GM12878 (cell line): Measurements from ENCODE around the gene SLC39A13. TPM values are rescaled to one million over a fixed set of nuclear protein-coding genes. Genes with fewer than 3 reads are reported as not detected.

Experiments used
- ATAC-seq: fragments of 200-7000 bp; cut with Tn5 transposase; 3 replicates; pipeline ENCODE4 v1.9.1; 2020; ENCODE audit warnings: mild to moderate bottlenecking, moderate library complexity
- BruUV-seq: library from RNA; stranded (reverse); fragments of 400-500 nt; replicated peaks from 2 replicates; lab custom pipeline; 2021; lab: Mats Ljungman, UMichigan
- CTCF ChIA-PET: fragments of 300-600 bp; sonication (Branson Sonifier 250); formaldehyde crosslinking; extraction: SDS; loops from one replicate; lab custom pipeline; 2021; ENCODE audit warnings: inconsistent platforms; lab: Yijun Ruan, JAX
- POLR2A ChIA-PET: fragments of 350-600 bp; formaldehyde crosslinking; extraction: SDS; loops from one replicate; lab custom pipeline; 2021; ENCODE audit warnings: inconsistent platforms; lab: Charles Lee
- RAD21 ChIA-PET: fragments of 300-600 bp; sonication (Branson Sonifier 250); formaldehyde crosslinking; loops from one replicate; lab custom pipeline; 2023; ENCODE audit warnings: antibody characterized with exemption; ENCODE audit not compliant: unreplicated experiment; lab: Charles Lee
- SMC1A ChIA-PET: fragments of 300-600 bp; sonication (Branson Sonifier 250); formaldehyde crosslinking; loops from one replicate; lab custom pipeline; 2023; ENCODE audit not compliant: unreplicated experiment, uncharacterized antibody; lab: Charles Lee
- DNase-seq: peaks from one replicate; pipeline ENCODE4 v3.0.0-alpha.2; 2011; ENCODE audit warnings: low read depth, low spot score
- FAIRE-seq: peaks from 3 replicates; lab custom pipeline; 2011; peaks lifted over from hg19 to GRCh38; lab: Jason Lieb, UNC
- H2AFZ ChIP-seq: 2 replicates; pipeline ENCODE4 v1.6.0; 2011; ENCODE audit warnings: low read depth, low read length, control low read depth; ENCODE audit not compliant: control insufficient read depth
- H3K27ac ChIP-seq: 2 replicates; pipeline ENCODE4 v1.5.1; 2011; ENCODE audit warnings: control low read depth; ENCODE audit not compliant: control insufficient read depth, insufficient read depth
- H3K27me3 ChIP-seq, 2 experiments: replicated peaks in 1 of 2; 2 replicates each; pipeline versions ENCODE4 v1.6.0 to v1.6.1; 2011; ENCODE audit warnings: low read length in 1 of 2; ENCODE audit not compliant: control insufficient read depth in 2 of 2, insufficient read depth in 2 of 2
- H3K36me3 ChIP-seq, 2 experiments: 2 replicates each; pipeline ENCODE4 v1.5.1; 2011; ENCODE audit warnings: low read length in 1 of 2; ENCODE audit not compliant: control insufficient read depth in 2 of 2, insufficient read depth in 2 of 2
- H3K4me1 ChIP-seq: 2 replicates; pipeline ENCODE4 v1.6.1; 2011; ENCODE audit warnings: mild to moderate bottlenecking, low read length, moderate library complexity, mixed read lengths; ENCODE audit not compliant: control insufficient read depth, insufficient read depth
- H3K4me2 ChIP-seq: 2 replicates; pipeline ENCODE4 v1.6.0; 2011; ENCODE audit warnings: control low read depth; ENCODE audit not compliant: control insufficient read depth, insufficient read depth
- H3K4me3 ChIP-seq: fragments of 200-600 bp; sonication (generic); 2 replicates; pipeline ENCODE4 v1.5.1; 2016
- H3K79me2 ChIP-seq: 2 replicates; pipeline ENCODE4 v1.6.0; 2011; ENCODE audit warnings: low read length; ENCODE audit not compliant: control insufficient read depth, insufficient read depth
- H3K9ac ChIP-seq: 2 replicates; pipeline ENCODE4 v1.8.0; 2011; ENCODE audit warnings: low read length, control low read depth, mixed read lengths; ENCODE audit not compliant: control insufficient read depth, insufficient read depth
- H3K9me3 ChIP-seq: replicated peaks from 3 replicates; pipeline ENCODE4 v1.5.1; 2011; ENCODE audit warnings: mild to moderate bottlenecking, low read length; ENCODE audit not compliant: control insufficient read depth, insufficient read depth
- H4K20me1 ChIP-seq: 2 replicates; pipeline ENCODE4 v1.6.0; 2011; ENCODE audit not compliant: control insufficient read depth, insufficient read depth
- BCL11A ChIP-seq: IDR thresholded peaks from 2 replicates; pipeline ENCODE4 v1.6.1; 2011; ENCODE audit warnings: low read depth, low read length
- CBX3 ChIP-seq: fragments of 200-600 bp; sonication (generic); IDR thresholded peaks from 2 replicates; pipeline ENCODE4 v1.6.1; 2016; ENCODE audit warnings: low read depth, borderline replicate concordance
- ESRRA ChIP-seq: IDR thresholded peaks from 2 replicates; pipeline ENCODE4 v1.6.1; 2012; ENCODE audit warnings: mild to moderate bottlenecking, low read length, improper control_type of control experiment
- FOXM1 ChIP-seq: IDR thresholded peaks from 2 replicates; pipeline ENCODE4 v1.6.1; 2012; ENCODE audit warnings: low read depth, mild to moderate bottlenecking, inconsistent platforms, low read length, moderate library complexity
- KAT2A ChIP-seq: conservative IDR thresholded peaks from 2 replicates; pipeline ENCODE4 v1.6.1; 2011; ENCODE audit warnings: low read depth, low read length; ENCODE audit not compliant: control insufficient read depth
- LARP7 ChIP-seq: fragments of 450-650 bp; IDR thresholded peaks from 2 replicates; pipeline ENCODE4 v1.6.1; 2017; ENCODE audit warnings: mild to moderate bottlenecking
- MTA2 ChIP-seq: fragments of 450-650 bp; IDR thresholded peaks from 2 replicates; pipeline ENCODE4 v1.6.1; 2016; ENCODE audit warnings: low read depth, mild to moderate bottlenecking, moderate library complexity
- NFXL1 ChIP-seq: fragments of 450-650 bp; IDR thresholded peaks from 2 replicates; pipeline ENCODE4 v1.6.1; 2017; ENCODE audit warnings: antibody characterized with exemption, mild to moderate bottlenecking, borderline replicate concordance
- RCOR1 ChIP-seq: conservative IDR thresholded peaks from 2 replicates; pipeline ENCODE4 v1.6.1; 2012; ENCODE audit warnings: low read depth, low read length, improper control_type of control experiment
- RELA ChIP-seq: fragments of 450-650 bp; IDR thresholded peaks from 2 replicates; pipeline ENCODE4 v1.8.0; 2014; ENCODE audit warnings: borderline replicate concordance; ENCODE audit not compliant: partially characterized antibody
- RFX5 ChIP-seq: IDR thresholded peaks from 2 replicates; pipeline ENCODE4 v1.6.1; 2011; ENCODE audit warnings: low read depth, low read length, improper control_type of control experiment
- RUNX3 ChIP-seq: IDR thresholded peaks from 2 replicates; pipeline ENCODE4 v1.6.1; 2012; ENCODE audit warnings: low read length, inconsistent platforms
- SREBF1 ChIP-seq: IDR thresholded peaks from 2 replicates; pipeline ENCODE4 v1.6.1; 2012; ENCODE audit warnings: mild to moderate bottlenecking, low read length
- SREBF2 ChIP-seq: IDR thresholded peaks from 2 replicates; pipeline ENCODE4 v1.6.1; 2012; ENCODE audit warnings: mild to moderate bottlenecking, low read length
- STAT1 ChIP-seq: fragments of 450-650 bp; conservative IDR thresholded peaks from 2 replicates; pipeline ENCODE4 v1.6.1; 2014; ENCODE audit warnings: antibody characterized with exemption, mild to moderate bottlenecking
- TAF1 ChIP-seq: IDR thresholded peaks from 2 replicates; pipeline ENCODE4 v1.6.1; 2011; ENCODE audit warnings: mild to moderate bottlenecking, low read depth, low read length, borderline replicate concordance
- TCF7 ChIP-seq: IDR thresholded peaks from 2 replicates; pipeline ENCODE4 v1.6.1; 2014; ENCODE audit warnings: antibody characterized with exemption, borderline replicate concordance
- ZNF592 ChIP-seq: fragments of 450-650 bp; IDR thresholded peaks from 2 replicates; pipeline ENCODE4 v1.6.1; 2017; ENCODE audit warnings: mild to moderate bottlenecking, moderate library complexity
- WGBS: methylation state at CpG from one replicate; pipeline ENCODE4 v1.1.6; 2016; ENCODE audit warnings: low lambda C conversion rate; ENCODE audit not compliant: insufficient replicate concordance, insufficient coverage; ENCODE audit errors: missing lambda C conversion rate; 5-methylcytosine and 5-hydroxymethylcytosine counted together
- in situ Hi-C: fragments of 300-500 bp; cut with MboI; formaldehyde crosslinking; loops from 9 replicates; pipeline ENCODE4 v1.14.3; 2018; ENCODE audit warnings: mixed read lengths
- intact Hi-C: fragments of 100-400 bp; cut with micrococcal nuclease; formaldehyde crosslinking; loops from one replicate; pipeline ENCODE4 v1.14.2; 2022; ENCODE audit not compliant: unreplicated experiment
- polyA plus RNA-seq, 11 experiments: library from polyadenylated mRNA; depleted of rRNA in 4 of 11; unstranded in 6 of 11; stranded (reverse) in 5 of 11; fragments of >200 nt; fragmentation: Nextera tagmentation in 4 of 11; fragmentation: Illumina TruSeq in 1 of 11; extraction: Ambion mirVana in 4 of 11; extraction: Trizol in 1 of 11; gene quantifications; 1 replicate in 1 of 11; 2 replicates in 10 of 11; pipeline versions ENCODE4 v1.2.1 to v1.2.3, GENCODE V29; 2011 to 2016; ENCODE audit warnings: inconsistent platforms in 2 of 11, missing spikeins in 2 of 11, low read depth in 1 of 11
- total RNA-seq, 4 experiments: library from RNA; depleted of rRNA in 3 of 4; stranded (reverse); fragments of >200 nt in 3 of 4; fragmentation: Illumina TruSeq in 1 of 4; extraction: Trizol in 1 of 4; gene quantifications; 2 replicates each; pipeline versions ENCODE4 v1.2.1 to v1.2.3, GENCODE V29; 2013 to 2021

The SLC39A13 gene
- total and polyA plus RNA-seq, 10 of the 15 experiments (the other 5 are each of a cell fraction or from before 2014, with no cell fraction given), result 0.23 to 19.8 (median 6.3) TPM

GRCh38 chr11:47375546-47376085 lies 32.8 kb upstream of the SLC39A13 start:
- in situ Hi-C loops (no loop called here), intact Hi-C loops (loop anchor here (5.0 to 10.0 kb wide), 3 partner anchors 77 to 479 kb away; partner anchors contain the start of gene FNBP4)
- POLR2A ChIA-PET, result interaction anchor here (3.7 to 4.9 kb wide), 2 partner anchors 24 to 32 kb away, joined by 13 to 57 read pairs; partner anchors contain the start of gene SLC39A13
- TF ChIP-seq TAF1, result no peak
- TF ChIP-seq RFX5, result no peak
- TF ChIP-seq BCL11A, result no peak
- no peak for TF ChIP-seq LARP7
- TF ChIP-seq RELA, result no peak
- TF ChIP-seq SREBF2, result no peak
- no peak for TF ChIP-seq RUNX3
- TF ChIP-seq CBX3, result no peak
- no peak for TF ChIP-seq KAT2A
- TF ChIP-seq NFXL1, result no peak
- TF ChIP-seq ESRRA, result no peak
- TF ChIP-seq SREBF1, result no peak
- TF ChIP-seq FOXM1, result no peak
- no peak for TF ChIP-seq STAT1
- TF ChIP-seq TCF7, result no peak
- TF ChIP-seq MTA2, result no peak
- no peak for TF ChIP-seq RCOR1
- TF ChIP-seq ZNF592, result no peak
- RAD21 ChIA-PET, result interaction anchor here (1.8 to 2.8 kb wide), 3 partner anchors 16 to 36 kb away, joined by 17 to 24 read pairs (median 21); no protein-coding TSS in a partner anchor
- H3K4me3 ChIP-seq, result peak overlapping the region; percentile 80; the same call in 1 of the 2 replicates
- no peaks in the 10 kb centered on the region for H3K9me3 ChIP-seq
- FAIRE-seq (no peak), ATAC-seq (no peak), DNase-seq (no peak)
- H3K36me3 ChIP-seq, result peaks cover 2 to 5% of the 10 kb centered on the region in 2 experiments; a peak in 3 of 4 replicates
- peak overlapping the region; percentile 22; the same call in 1 of the 2 replicates for H3K27ac ChIP-seq
- SMC1A ChIA-PET, result interaction anchor here (1.0 to 2.1 kb wide), 2 partner anchors 21 to 33 kb away, joined by 3 to 6 read pairs; partner anchors contain the start of gene SLC39A13
- 73% methylated on average over 13 of the region's 13 CpGs for WGBS
- CTCF ChIA-PET, result interaction anchor here (2.8 to 4.1 kb wide), 3 partner anchors 11 to 28 kb away, joined by 15 to 40 read pairs (median 20); no protein-coding TSS in a partner anchor
- no peak overlapping the region; the same call in 1 of the 2 replicates for H3K9ac ChIP-seq
- peaks cover 41% of the 10 kb centered on the region for H3K79me2 ChIP-seq
- H3K4me2 ChIP-seq, result peak overlapping the region; percentile 89
- no peaks in the 10 kb centered on the region for H3K27me3 ChIP-seq
- no peak overlapping the region for H2AFZ ChIP-seq
- BruUV-seq, result no TSS peak
- no peaks in the 10 kb centered on the region for H4K20me1 ChIP-seq
- peaks cover 21% of the 10 kb centered on the region for H3K4me1 ChIP-seq
